H1 (cell line): ENCODE measurements around the gene IRF7. TPM values are rescaled to one million over a fixed set of nuclear protein-coding genes. Genes with fewer than 3 reads are reported as not detected.

Source experiments
- CTCF ChIA-PET: fragments of 300-600 bp; sonication (Branson Sonifier 250); formaldehyde crosslinking; loops from one replicate; lab custom pipeline; 2021; ENCODE audit not compliant: partially characterized antibody; lab: Charles Lee
- POLR2A ChIA-PET: fragments of 300-600 bp; sonication (Branson Sonifier 250); formaldehyde crosslinking; loops from one replicate; lab custom pipeline; 2021; ENCODE audit warnings: inconsistent platforms; ENCODE audit not compliant: partially characterized antibody; lab: Charles Lee
- DNase-seq, 2 experiments: peaks; one replicate each; pipeline versions ENCODE4 v3.0.0 to v3.0.0-alpha.2; 2010 to 2022; ENCODE audit warnings: low spot score in 2 of 2, low read depth in 1 of 2, mixed read lengths in 1 of 2
- FAIRE-seq: peaks from 2 replicates; lab custom pipeline; 2011; peaks lifted over from hg19 to GRCh38; lab: Jason Lieb, UNC
- H2AFZ ChIP-seq: 2 replicates; pipeline ENCODE4 v1.8.1; 2012; ENCODE audit warnings: low read length, inconsistent platforms
- H2AK5ac ChIP-seq: 2 replicates; pipeline ENCODE4 v1.6.1; 2013; ENCODE audit warnings: low read depth, low read length
- H2BK120ac ChIP-seq: replicated peaks from 2 replicates; pipeline ENCODE3; 2013; ENCODE audit warnings: low read depth, low read length, inconsistent platforms
- H2BK12ac ChIP-seq: 2 replicates; pipeline ENCODE4 v1.6.1; 2013; ENCODE audit warnings: low read depth, low read length
- H2BK15ac ChIP-seq: 2 replicates; pipeline ENCODE4 v1.6.1; 2013; ENCODE audit warnings: low read length
- H2BK20ac ChIP-seq: 2 replicates; pipeline ENCODE4 v1.6.1; 2013; ENCODE audit warnings: low read length
- H2BK5ac ChIP-seq: 2 replicates; pipeline ENCODE4 v1.6.1; 2013; ENCODE audit warnings: low read depth, low read length
- H3K14ac ChIP-seq: 2 replicates; pipeline ENCODE4 v1.6.1; 2013; ENCODE audit warnings: inconsistent platforms; ENCODE audit not compliant: insufficient read length
- H3K18ac ChIP-seq: 2 replicates; pipeline ENCODE4 v1.6.1; 2013; ENCODE audit warnings: low read length; ENCODE audit errors: extremely low read depth
- H3K23ac ChIP-seq: 2 replicates; pipeline ENCODE4 v1.6.1; 2013; ENCODE audit warnings: inconsistent platforms; ENCODE audit not compliant: insufficient read length
- H3K23me2 ChIP-seq: 2 replicates; pipeline ENCODE4 v1.6.1; 2013; ENCODE audit warnings: low read depth, low read length
- H3K27ac ChIP-seq: 2 replicates; pipeline ENCODE4 v1.6.1; 2011; ENCODE audit warnings: low read depth, low read length, inconsistent platforms
- H3K27me3 ChIP-seq, 4 experiments: replicated peaks in 1 of 4; 1 replicate in 1 of 4; 2 replicates in 3 of 4; pipeline versions ENCODE4 v1.6.1 to v1.8.1; 2011 to 2013; ENCODE audit warnings: low read length in 3 of 4, mild to moderate bottlenecking in 3 of 4, inconsistent platforms in 2 of 4, mixed read lengths in 2 of 4, moderate library complexity in 1 of 4; ENCODE audit not compliant: control insufficient read depth in 3 of 4, insufficient read depth in 3 of 4; ENCODE audit errors: extremely low read depth in 1 of 4
- H3K36me3 ChIP-seq, 4 experiments: 2 replicates each; pipeline versions ENCODE4 v1.6.1 to v1.8.1; 2011 to 2013; ENCODE audit warnings: mild to moderate bottlenecking in 4 of 4, low read length in 3 of 4, moderate library complexity in 2 of 4, control low read depth in 1 of 4, inconsistent platforms in 1 of 4; ENCODE audit not compliant: insufficient read depth in 4 of 4, control insufficient read depth in 2 of 4
- H3K4ac ChIP-seq: replicated peaks from 2 replicates; pipeline ENCODE3; 2013; ENCODE audit warnings: low read length, low read depth, mixed read lengths, inconsistent platforms; ENCODE audit not compliant: insufficient read length
- H3K4me1 ChIP-seq, 4 experiments: replicated peaks in 1 of 4; 1 replicate in 1 of 4; 2 replicates in 3 of 4; pipeline versions ENCODE4 v1.6.1 to v1.8.1; 2011 to 2013; ENCODE audit warnings: low read length in 3 of 4, inconsistent platforms in 2 of 4, mixed read lengths in 1 of 4; ENCODE audit not compliant: insufficient read depth in 4 of 4, control insufficient read depth in 3 of 4
- H3K4me2 ChIP-seq, 2 experiments: 2 replicates each; pipeline versions ENCODE4 v1.6.1 to v1.8.1; 2011 to 2013; ENCODE audit warnings: low read depth in 2 of 2, low read length in 2 of 2, control low read depth in 1 of 2, inconsistent platforms in 1 of 2, mild to moderate bottlenecking in 1 of 2; ENCODE audit not compliant: insufficient read depth in 1 of 2
- H3K4me3 ChIP-seq, 4 experiments: fragments of 200-600, 300-600 bp in 1 of 4; sonication (generic), shearing (Covaris generic), sonication (Bioruptor Twin) in 1 of 4; 2 replicates each; pipeline versions ENCODE4 v1.5.1 to v1.8.1; 2011 to 2016; ENCODE audit warnings: low read length in 4 of 4, low read depth in 3 of 4, control low read depth in 2 of 4, inconsistent platforms in 2 of 4, mild to moderate bottlenecking in 2 of 4, mixed read lengths in 1 of 4, moderate library complexity in 1 of 4; ENCODE audit not compliant: insufficient read depth in 2 of 4; ENCODE audit errors: extremely low read depth in 1 of 4
- H3K56ac ChIP-seq: replicated peaks from 2 replicates; pipeline ENCODE3; 2013; ENCODE audit warnings: low read depth, mild to moderate bottlenecking, mixed read lengths, low read length, inconsistent platforms; ENCODE audit not compliant: insufficient read length
- H3K79me1 ChIP-seq: 2 replicates; pipeline ENCODE4 v1.6.1; 2013; ENCODE audit warnings: low read depth, low read length, control low read depth
- H3K79me2 ChIP-seq, 2 experiments: 2 replicates each; pipeline versions ENCODE4 v1.6.1 to v1.8.1; 2012 to 2013; ENCODE audit warnings: low read length in 2 of 2, mild to moderate bottlenecking in 2 of 2, inconsistent platforms in 1 of 2; ENCODE audit not compliant: insufficient read depth in 2 of 2, control insufficient read depth in 1 of 2
- H3K9ac ChIP-seq, 4 experiments: replicated peaks in 1 of 4; 1 replicate in 1 of 4; 2 replicates in 3 of 4; pipeline versions ENCODE4 v1.6.1 to v1.8.1; 2011 to 2013; ENCODE audit warnings: low read depth in 3 of 4, low read length in 3 of 4, control low read depth in 2 of 4, mild to moderate bottlenecking in 2 of 4, moderate library complexity in 2 of 4, inconsistent platforms in 1 of 4; ENCODE audit errors: extremely low read depth in 1 of 4
- H3K9me3 ChIP-seq, 2 experiments: 2 replicates each; pipeline versions ENCODE4 v1.6.1 to v1.8.1; 2012 to 2013; ENCODE audit warnings: mild to moderate bottlenecking in 2 of 2, moderate library complexity in 2 of 2, control low read depth in 1 of 2, inconsistent platforms in 1 of 2, low read depth in 1 of 2, low read length in 1 of 2, mixed read lengths in 1 of 2; ENCODE audit not compliant: insufficient read depth in 2 of 2
- H4K20me1 ChIP-seq, 2 experiments: replicated peaks in 1 of 2; 2 replicates each; pipeline versions ENCODE3 to v1.8.1; 2011 to 2013; ENCODE audit warnings: inconsistent platforms in 2 of 2, low read length in 2 of 2, mild to moderate bottlenecking in 1 of 2; ENCODE audit not compliant: insufficient read depth in 2 of 2, control insufficient read depth in 1 of 2
- H4K5ac ChIP-seq: 2 replicates; pipeline ENCODE4 v1.6.1; 2013; ENCODE audit warnings: low read length, low read depth, mixed read lengths, inconsistent platforms; ENCODE audit not compliant: insufficient read length
- H4K8ac ChIP-seq: 2 replicates; pipeline ENCODE4 v1.8.0; 2013; ENCODE audit warnings: mild to moderate bottlenecking, moderate library complexity, low read length, inconsistent platforms; ENCODE audit not compliant: insufficient read depth; ENCODE audit errors: extremely low read depth
- H4K91ac ChIP-seq: replicated peaks from 2 replicates; pipeline ENCODE3; 2013; ENCODE audit warnings: low read length, mixed read lengths, inconsistent platforms; ENCODE audit not compliant: insufficient read length
- BCL11A ChIP-seq, 2 experiments: IDR thresholded peaks; one replicate each; pipeline ENCODE4 v1.6.1; 2011; ENCODE audit warnings: low read depth in 2 of 2, low read length in 2 of 2, mild to moderate bottlenecking in 2 of 2
- EP300 ChIP-seq, 2 experiments: IDR thresholded peaks; 1 replicate in 1 of 2; 2 replicates in 1 of 2; pipeline ENCODE4 v1.6.1; 2011 to 2012; ENCODE audit warnings: low read depth in 2 of 2, low read length in 2 of 2, mild to moderate bottlenecking in 2 of 2, borderline replicate concordance in 1 of 2, inconsistent platforms in 1 of 2, moderate library complexity in 1 of 2
- JUND ChIP-seq: IDR thresholded peaks from 2 replicates; pipeline ENCODE4 v1.6.1; 2011; ENCODE audit warnings: mild to moderate bottlenecking, improper control_type of control experiment, low read length
- KDM4A ChIP-seq: IDR thresholded peaks from one replicate; pipeline ENCODE4 v1.7.1; 2012; ENCODE audit warnings: low read depth, mild to moderate bottlenecking, moderate library complexity, low read length, inconsistent platforms; ENCODE audit not compliant: severe bottlenecking
- MAFK ChIP-seq: IDR thresholded peaks from 2 replicates; pipeline ENCODE4 v1.6.1; 2012; ENCODE audit warnings: low read depth, mild to moderate bottlenecking, improper control_type of control experiment, low read length
- POLR2A ChIP-seq, 2 experiments: IDR thresholded peaks; 1 replicate in 1 of 2; 2 replicates in 1 of 2; pipeline ENCODE4 v1.6.1; 2011; ENCODE audit warnings: low read depth in 2 of 2, low read length in 2 of 2, mild to moderate bottlenecking in 2 of 2; ENCODE audit errors: control extremely low read depth in 1 of 2
- SIRT6 ChIP-seq: IDR thresholded peaks from one replicate; pipeline ENCODE4 v1.7.1; 2012; ENCODE audit warnings: low read length, inconsistent platforms
- YY1 ChIP-seq: IDR thresholded peaks from 2 replicates; pipeline ENCODE4 v1.6.1; 2011; ENCODE audit warnings: low read depth, mild to moderate bottlenecking, low read length
- ZNF274 ChIP-seq: IDR thresholded peaks from 2 replicates; pipeline ENCODE4 v1.7.0; 2012; ENCODE audit warnings: low read length, borderline replicate concordance; ENCODE audit errors: extremely low read depth
- WGBS, 2 experiments: shearing (Covaris generic) in 1 of 2; methylation state at CpG; one replicate each; pipeline versions ENCODE4 v1.1.6 to v1.1.7; 2013 to 2015; ENCODE audit warnings: low lambda C conversion rate in 2 of 2, mixed read lengths in 2 of 2, inconsistent platforms in 1 of 2, low coverage in 1 of 2, missing lambda C conversion rate in 1 of 2; ENCODE audit not compliant: insufficient replicate concordance in 2 of 2, insufficient coverage in 1 of 2, insufficient read length in 1 of 2; ENCODE audit errors: extremely low coverage in 1 of 2, missing lambda C conversion rate in 1 of 2; 5-methylcytosine and 5-hydroxymethylcytosine counted together
- polyA plus RNA-seq, 7 experiments: library from polyadenylated mRNA; depleted of rRNA in 3 of 7; stranded (reverse) in 5 of 7; unstranded in 2 of 7; fragments of >200 nt in 5 of 7; fragments of 200-250 nt in 2 of 7; gene quantifications; 1 replicate in 5 of 7; 2 replicates in 1 of 7; 4 replicates in 1 of 7; pipeline versions ENCODE4 v1.2.1 to v1.2.3, GENCODE V29; 2011 to 2013; ENCODE audit warnings: missing spikeins in 2 of 7, mixed read lengths in 2 of 7
- total RNA-seq: library from RNA; stranded (reverse); fragmentation: NEBNext Ultra II Directional; extraction: Animal tissue kit (Norgen Biotek cat#: 25700); gene quantifications from 2 replicates; pipeline ENCODE4 v1.2.1, GENCODE V29; 2021
- TF ChIP-seq, protein P1 (sequence below): IDR thresholded peaks from 2 replicates; pipeline ENCODE4 v1.6.1; 2011; ENCODE audit warnings: low read depth, mild to moderate bottlenecking, low read length; ENCODE audit not compliant: insufficient read depth

Gene IRF7
- total and polyA plus RNA-seq, 2 of the 8 experiments (the other 6 are each of a cell fraction or from before 2014, with no cell fraction given) = 9.1 to 9.6 TPM

DNA sequence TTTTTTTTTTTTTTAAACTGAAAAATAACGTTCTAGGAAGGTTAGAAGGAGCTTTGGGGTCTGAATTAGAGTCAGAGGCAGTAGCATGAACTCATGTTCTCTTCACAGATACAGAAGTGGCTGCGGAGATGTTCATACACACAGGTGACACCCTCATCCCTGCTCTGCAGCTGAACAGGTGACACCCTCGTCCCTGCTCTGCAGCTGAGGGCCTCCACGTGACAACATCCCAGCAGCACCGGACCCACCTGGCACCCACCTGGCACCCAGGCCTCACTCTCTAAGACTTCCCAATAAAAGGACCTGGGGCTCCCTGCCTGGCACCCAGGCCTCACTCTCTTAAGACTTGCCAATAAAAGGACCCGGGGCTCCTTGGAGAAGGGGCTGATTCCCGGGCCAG lies 41.1 kb upstream of the IRF7 start:
- Histone ChIP-seq H3K79me1 (no peaks in the 10 kb centered on the region), H3K27ac (no peak overlapping the region), H4K8ac (no peak overlapping the region), H3K23ac (no peak overlapping the region), H3K4ac (no peak overlapping the region), H2BK12ac (no peak overlapping the region), H3K4me1 (no peaks in the 10 kb centered on the region), H3K36me3 (peaks cover 0 to 16% (median 5%) of the 10 kb centered on the region in 4 experiments; a peak in 7 of 8 replicates), H2BK5ac (no peak overlapping the region), H2BK120ac (no peak overlapping the region), H3K56ac (no peak overlapping the region), H2BK15ac (no peak overlapping the region), H3K9me3 (no peaks in the 10 kb centered on the region), H3K9ac (no peak overlapping the region), H4K20me1 (no peaks in the 10 kb centered on the region), H3K18ac (no peak overlapping the region), H2BK20ac (no peak overlapping the region), H2AK5ac (no peak overlapping the region), H3K79me2 (no peaks in the 10 kb centered on the region), H3K27me3 (no peaks in the 10 kb centered on the region), H3K4me3 (no peak overlapping the region), H3K4me2 (no peak overlapping the region), H2AFZ (no peak overlapping the region), H4K5ac (no peak overlapping the region), H4K91ac (no peak overlapping the region), H3K23me2 (no peaks in the 10 kb centered on the region), H3K14ac (no peak overlapping the region)
- WGBS, 2 experiments = 95% methylated on average over 7 of the region's 7 CpGs; no CpG with 5 or more reads in 1 of the 2 experiments
- ChIA-PET CTCF (interaction anchor here (1.3 to 2.0 kb wide), 5 partner anchors 12 to 109 kb away, joined by 3 to 6 read pairs (median 4); no protein-coding TSS in a partner anchor), POLR2A (interaction anchor here (1.4 to 4.0 kb wide), 2 partner anchors 10 to 23 kb away, joined by 5 to 19 read pairs; no protein-coding TSS in a partner anchor)
- FAIRE-seq = no peak
- DNase-seq = no peak
- TF ChIP-seq BCL11A (IDR thresholded peaks at IDR 0.05; ENCODE audit: low read depth in 2 of 2, low read length in 2 of 2) (no peak), ZNF274 (no peak), YY1 (no peak), POLR2A (IDR thresholded peaks at IDR 0.05; ENCODE audit: control extremely low read depth in 1 of 2, low read depth in 2 of 2, low read length in 2 of 2) (no peak), JUND (no peak), EP300 (IDR thresholded peaks at IDR 0.05; ENCODE audit: borderline replicate concordance in 1 of 2, low read depth in 2 of 2, low read length in 2 of 2) (no peak), KDM4A (no peak), MAFK (no peak), SIRT6 (no peak)
- TF ChIP-seq, protein P1, sequence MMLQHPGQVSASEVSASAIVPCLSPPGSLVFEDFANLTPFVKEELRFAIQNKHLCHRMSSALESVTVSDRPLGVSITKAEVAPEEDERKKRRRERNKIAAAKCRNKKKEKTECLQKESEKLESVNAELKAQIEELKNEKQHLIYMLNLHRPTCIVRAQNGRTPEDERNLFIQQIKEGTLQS = no peak
